HG02759 (cell line): ENCODE measurements around the gene EEF1A1.
"Not testable (repeated sequence)": the region's sequence is repeated elsewhere in the genome, so short reads cannot be mapped to it uniquely, and the experiment has no call there.

Experiments
- ATAC-seq: cut with Tn5 transposase; IDR thresholded peaks from one replicate; pipeline ENCODE4 v1.9.1; 2021; ENCODE audit warnings: mild to moderate bottlenecking, moderate library complexity; ENCODE audit not compliant: unreplicated experiment

The EEF1A1 gene

DNA sequence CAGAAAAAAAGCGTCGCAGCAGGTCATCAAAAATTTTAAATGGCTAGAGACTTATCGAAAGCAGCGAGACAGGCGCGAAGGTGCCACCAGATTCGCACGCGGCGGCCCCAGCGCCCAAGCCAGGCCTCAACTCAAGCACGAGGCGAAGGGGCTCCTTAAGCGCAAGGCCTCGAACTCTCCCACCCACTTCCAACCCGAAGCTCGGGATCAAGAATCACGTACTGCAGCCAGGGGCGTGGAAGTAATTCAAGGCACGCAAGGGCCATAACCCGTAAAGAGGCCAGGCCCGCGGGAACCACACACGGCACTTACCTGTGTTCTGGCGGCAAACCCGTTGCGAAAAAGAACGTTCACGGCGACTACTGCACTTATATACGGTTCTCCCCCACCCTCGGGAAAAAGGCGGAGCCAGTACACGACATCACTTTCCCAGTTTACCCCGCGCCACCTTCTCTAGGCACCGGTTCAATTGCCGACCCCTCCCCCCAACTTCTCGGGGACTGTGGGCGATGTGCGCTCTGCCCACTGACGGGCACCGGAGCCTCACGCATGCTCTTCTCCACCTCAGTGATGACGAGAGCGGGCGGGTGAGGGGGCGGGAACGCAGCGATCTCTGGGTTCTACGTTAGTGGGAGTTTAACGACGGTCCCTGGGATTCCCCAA, at the start of gene EEF1A1:
TSS of gene EEF1A1 (minus strand) at position 345 of the 663 bp plus-strand sequence. CDS start 1,006 bp downstream, outside the sequence.
- peak; percentile 66 for ATAC-seq

DNA sequence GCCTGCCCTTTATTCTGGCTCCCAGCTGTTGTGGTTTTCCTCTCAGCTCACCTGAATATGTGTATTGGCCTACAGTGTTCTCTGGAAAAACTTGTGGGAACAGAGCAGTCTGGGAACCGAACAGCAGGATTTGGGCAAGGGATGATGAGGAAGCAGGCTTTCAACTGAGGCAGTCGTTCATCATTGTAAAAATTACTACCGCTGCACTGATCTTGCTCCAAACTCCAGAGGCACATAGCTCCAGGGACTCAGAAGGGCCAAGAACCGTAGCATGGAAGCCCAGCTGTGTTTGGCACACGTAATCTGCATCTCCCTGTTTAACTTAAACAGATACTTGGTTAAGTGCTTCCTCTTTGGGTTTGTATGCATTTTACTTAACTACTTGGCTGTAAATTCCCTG, 48.3 kb upstream of the EEF1A1 start:
- no peak for ATAC-seq

DNA sequence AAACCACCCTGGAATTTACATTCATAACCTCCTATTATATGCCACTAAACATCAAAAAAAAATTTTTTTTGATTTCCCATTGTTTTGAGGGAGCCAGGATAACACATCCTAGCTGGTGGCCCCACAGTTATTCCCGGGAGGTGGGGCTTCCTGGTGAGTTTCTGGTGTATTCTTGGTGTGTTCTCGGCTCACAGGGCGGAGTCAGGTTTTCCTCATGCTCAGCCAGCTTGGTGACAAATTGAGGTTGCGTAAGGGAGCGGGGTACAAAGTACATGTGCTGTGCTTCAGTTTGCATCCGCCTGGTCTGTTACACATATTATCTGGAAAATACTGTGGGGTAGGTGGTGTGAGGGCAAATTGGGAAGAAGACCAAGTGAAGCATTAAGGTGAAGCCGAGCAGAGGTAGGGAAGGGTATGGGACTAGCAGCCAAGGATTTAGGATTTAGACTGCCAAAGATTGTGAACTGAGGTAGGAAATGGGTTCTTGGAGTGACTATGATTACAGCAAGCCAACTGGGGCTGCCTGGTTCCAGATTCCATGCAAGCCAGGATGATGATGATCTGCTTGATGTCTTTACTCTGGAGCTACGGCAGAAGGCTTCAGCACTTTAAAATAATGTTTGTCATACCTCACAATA, 46.2 kb upstream of the EEF1A1 start:
- ATAC-seq = no peak

DNA sequence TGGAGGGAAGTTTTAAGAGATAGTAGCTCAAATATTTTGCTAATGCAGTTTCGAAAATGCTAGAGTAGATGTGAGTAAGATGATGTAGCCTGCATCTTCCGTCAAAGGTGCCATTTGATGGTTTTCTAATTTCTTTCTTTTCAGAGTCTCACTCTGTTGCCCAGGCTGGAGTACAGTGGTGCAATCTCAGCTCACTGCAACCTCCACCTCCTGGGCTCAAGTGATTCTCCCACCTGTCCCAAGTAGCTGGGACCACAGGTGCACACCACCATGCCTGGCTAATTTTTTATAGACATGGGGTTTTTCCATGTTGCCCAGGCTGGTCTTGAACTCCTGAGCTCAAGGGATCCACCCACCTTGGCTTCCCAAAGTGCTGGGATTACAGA, 45.6 kb upstream of the EEF1A1 start:
- not testable (repeated sequence) for ATAC-seq

DNA sequence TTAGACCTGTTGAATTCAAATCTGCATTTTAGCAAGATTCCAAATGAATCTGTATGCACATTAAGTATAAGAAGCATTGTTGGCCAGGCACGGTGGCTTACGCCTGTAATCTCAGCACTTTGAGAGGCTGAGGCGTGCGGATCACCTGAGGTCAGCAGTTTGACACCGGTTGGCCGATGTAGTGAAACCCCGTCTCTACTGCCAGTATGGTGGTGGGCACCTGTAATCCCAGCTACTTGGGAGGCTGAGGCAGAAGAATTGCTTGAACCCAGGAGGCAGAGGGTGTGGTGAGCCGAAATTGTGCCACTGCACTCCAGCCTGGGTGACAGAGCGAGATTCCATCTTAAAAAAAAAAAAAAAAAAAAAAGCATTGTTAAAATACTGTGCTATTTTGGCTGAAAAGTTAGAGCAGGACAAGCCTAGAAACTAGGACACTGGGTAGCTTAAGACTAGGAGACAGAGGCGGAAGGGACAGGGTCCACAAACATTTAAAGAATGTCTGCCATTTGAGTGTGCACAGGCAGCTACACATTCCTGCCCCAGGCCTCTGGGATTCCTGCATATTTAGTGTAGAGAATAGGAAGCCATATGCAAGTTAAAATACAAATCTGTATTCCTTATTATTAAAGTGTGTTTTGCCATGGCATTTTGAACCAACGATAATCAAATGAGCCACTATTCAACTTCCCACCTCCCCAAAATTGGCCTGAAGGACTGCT, 45.1 kb upstream of the EEF1A1 start:
- no peak for ATAC-seq

DNA sequence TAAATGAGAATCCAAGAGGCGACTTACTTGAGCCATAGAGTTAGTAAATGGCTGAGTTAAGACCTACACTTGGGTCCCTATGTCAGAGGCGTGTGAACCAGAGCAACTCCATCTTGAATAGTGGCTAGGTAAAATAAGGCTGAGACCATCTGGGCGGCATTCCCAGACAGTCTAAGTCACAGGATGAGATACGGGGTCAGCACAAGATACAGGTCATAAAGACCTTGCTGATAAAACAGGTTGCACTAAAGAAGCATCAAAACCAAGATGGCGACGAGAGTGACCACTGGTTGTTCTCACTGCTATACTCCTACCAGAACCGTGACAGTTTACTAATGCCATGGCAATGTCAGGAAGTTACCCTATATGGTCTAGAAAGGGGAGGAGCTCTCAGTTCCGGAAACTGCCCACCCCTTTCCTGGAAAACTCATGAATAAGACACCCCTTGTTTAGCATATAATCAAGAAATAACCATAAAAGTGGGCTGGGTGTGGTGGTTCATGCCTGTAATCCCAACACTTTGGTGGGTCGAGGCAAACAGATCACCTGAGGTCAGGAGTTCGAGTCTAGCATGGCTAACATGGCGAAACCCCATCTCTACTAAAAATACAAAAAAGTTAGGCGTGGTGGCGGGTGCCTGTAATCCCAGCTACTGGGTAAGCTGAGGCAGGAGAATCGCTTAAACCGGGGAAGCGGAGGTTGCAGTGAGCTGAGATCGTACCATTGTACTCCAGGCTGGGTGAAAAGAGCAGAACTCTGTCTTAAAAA, 43.9 kb upstream of the EEF1A1 start:
- ATAC-seq = no peak

DNA sequence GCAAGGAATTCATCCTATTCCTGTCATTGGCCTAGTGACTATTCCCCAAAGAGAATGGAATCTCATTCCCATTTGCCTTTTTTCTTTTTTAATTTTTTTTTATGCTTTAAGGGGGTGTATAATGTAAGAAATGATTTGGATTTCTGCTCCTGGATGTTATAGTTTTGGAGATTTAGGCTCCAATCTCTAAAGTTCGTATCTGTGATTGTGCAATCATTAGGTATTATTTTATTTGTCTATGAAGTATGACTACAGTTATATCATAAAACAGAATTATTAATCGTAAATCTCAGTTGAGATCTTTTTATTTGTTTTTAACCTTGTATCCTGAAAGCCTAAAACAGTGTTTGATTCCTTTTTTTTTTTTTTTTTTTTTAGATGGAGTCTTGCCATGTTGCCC, 41.7 kb upstream of the EEF1A1 start:
- no peak for ATAC-seq

DNA sequence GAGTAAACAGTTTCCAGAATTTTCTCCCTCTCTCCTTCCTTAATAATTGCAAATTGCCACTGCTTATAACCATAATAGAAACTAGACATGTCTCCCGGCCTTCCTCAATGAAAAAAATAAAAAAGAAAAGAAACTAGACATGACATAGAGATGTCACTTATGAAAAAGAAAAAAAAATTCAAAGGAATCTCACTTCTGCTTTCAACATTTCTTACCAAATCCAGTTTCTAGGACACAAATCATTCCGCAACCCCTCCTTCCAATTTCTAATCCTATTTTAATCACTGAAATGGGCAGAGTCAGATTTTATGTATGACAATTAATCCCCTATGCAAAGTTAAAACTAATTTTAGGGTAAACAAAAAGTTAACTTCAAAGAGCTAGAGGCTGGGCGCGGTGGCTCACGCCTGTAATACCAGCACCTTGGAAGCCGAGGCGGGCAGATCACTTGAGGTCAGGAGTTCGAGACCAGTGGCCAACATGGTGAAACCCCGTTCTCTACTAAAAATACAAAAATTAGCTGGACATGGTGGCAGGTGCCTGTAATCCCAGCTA, 40.1 kb upstream of the EEF1A1 start:
- ATAC-seq = peak; percentile 58

DNA sequence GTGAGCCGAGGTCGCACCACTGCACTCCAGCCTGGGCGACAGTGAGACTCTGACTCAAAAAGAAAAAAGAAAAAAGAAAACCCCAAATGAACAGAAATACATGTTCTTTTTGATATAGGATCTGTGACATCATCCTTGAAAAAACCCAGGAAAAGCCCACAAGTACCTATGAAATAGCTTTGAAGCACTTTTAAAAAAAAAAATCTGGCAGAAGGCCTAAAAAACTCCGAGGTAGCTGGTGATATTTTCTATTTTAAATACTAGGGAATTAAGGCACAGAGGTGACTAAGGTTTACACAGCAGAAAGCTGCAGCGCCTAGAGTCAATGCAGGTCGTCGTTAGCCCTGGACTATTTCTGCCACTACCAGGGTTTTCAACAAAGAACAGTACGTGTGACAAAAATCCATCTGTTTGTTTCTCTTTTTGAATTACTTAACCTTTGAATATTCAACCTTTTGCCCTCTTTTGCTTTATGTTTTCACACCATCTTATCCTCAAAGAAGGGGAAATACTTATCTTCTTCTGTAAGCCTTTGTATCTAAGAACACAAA, 39.4 kb upstream of the EEF1A1 start:
- peak; percentile 39 for ATAC-seq

DNA sequence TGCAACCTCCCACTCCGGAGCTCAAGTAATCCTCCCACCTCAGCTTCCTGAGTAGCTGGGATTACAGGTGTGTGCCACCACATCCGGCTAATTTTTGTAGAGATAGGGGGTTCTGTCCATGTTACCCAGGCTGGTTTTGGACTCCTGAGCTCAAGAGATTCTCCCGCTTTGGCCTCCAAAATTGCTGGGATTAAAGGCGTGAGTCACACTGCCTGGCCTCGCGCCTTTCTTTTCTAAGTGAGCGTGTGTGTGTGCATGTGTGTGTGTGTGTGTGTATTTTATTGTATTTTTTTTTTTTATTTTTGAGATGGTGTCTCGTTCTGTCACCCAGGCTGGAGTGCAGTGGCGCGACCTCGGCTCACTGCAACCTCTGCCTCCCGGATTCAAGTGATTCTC, 38.6 kb upstream of the EEF1A1 start:
- ATAC-seq = not testable (repeated sequence)

DNA sequence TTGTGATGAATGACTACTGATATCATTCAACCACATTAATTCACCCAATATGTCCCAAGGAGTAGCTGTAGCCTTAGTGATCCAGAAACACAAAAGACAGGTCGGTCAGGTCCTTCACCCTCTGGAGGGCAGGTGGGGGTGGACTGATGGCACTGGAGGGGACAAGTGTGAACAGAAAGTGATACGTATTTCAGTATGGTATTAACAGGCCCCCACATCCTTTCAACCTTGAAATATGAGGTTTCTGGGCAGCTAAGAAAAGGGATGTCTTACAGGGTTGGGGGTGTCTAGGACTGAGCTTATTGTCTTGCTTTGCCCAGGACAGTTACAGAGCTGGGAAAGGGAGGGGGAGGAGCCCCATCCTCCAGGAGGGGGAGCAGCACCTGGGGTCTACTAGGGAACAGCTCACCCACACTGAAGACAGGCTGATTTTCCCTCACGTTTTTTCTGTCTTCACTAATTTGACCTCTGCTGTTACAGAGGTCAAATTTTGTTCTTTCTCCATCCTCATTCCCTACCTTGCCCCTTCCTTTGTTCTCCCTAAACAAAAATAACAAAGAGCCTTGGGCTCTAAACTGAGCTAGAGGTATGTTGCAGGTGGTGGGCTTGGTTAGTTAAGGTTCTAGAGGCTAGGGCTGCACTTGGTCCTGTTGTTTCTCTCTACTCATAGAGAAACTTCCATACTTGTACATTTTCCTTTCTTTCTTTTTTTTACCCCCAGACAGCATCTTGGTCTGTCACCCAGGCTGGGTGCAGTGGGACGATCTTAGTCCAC, 38.0 kb upstream of the EEF1A1 start:
- ATAC-seq = peak; percentile 47

DNA sequence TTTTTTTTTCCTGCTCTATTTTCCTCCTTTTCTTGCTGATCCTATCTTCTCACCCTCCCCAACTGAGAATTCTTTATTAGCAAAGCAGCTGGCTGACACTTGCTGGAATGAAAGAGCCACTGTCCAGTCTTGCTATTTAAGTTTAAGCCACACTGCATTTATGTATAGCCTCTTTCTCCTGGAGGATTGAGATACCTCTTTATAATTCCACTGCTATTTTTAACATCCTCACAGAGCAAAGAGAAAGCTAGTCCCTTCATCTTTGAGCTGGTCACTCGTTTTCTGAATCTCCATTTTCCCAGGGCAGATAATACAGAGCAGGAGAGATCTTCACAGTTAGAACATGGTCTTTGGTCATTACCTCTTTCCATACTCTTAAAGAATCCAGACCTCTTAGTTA, 36.0 kb upstream of the EEF1A1 start:
- no peak for ATAC-seq

DNA sequence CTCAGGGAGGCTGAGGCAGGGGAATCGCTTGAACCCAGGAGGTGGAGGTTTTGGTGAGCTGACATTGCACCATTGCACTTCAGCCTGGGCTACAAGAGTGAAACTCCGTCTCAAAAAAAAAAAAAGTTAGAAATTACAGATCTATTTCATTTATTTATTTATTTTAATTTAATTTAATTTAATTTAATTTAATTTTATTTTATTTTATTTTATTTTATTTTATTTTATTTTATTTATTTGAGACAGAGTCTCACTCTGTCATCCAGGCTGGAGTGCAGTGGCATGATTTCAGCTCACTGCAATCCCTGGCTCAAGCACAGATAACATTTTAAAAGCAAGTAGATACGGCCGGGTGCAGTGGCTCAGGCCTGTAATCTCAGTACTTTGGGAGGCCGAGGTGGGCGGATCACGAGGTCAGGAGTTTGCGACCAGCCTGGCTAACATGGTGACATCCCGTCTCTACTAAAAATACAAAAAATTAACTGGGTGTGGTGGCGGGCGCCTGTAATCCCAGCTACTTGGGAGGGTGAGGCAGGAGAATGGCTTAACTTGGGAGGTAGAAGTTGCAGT, 34.6 kb upstream of the EEF1A1 start:
- not testable (repeated sequence) for ATAC-seq

DNA sequence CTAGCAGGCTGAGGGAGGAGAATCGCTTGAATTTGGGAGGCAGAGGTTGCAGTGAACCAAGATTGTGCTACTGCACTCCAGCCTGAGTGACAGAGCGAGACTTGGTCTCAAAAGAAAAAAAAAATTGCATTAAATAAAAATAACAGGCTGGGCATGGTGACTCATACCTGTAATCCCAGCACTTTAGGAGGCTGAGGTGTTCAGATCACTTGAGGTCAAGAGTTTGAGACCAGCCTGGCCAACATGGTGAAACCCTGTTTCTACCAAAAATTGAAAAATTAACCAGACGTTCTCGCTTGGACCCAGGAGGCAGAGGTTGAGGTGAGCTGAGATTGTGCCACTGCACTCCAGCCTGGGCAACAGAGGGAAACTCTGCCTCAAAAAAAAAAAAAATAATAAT, 30.3 kb upstream of the EEF1A1 start:
- ATAC-seq = not testable (repeated sequence)

DNA sequence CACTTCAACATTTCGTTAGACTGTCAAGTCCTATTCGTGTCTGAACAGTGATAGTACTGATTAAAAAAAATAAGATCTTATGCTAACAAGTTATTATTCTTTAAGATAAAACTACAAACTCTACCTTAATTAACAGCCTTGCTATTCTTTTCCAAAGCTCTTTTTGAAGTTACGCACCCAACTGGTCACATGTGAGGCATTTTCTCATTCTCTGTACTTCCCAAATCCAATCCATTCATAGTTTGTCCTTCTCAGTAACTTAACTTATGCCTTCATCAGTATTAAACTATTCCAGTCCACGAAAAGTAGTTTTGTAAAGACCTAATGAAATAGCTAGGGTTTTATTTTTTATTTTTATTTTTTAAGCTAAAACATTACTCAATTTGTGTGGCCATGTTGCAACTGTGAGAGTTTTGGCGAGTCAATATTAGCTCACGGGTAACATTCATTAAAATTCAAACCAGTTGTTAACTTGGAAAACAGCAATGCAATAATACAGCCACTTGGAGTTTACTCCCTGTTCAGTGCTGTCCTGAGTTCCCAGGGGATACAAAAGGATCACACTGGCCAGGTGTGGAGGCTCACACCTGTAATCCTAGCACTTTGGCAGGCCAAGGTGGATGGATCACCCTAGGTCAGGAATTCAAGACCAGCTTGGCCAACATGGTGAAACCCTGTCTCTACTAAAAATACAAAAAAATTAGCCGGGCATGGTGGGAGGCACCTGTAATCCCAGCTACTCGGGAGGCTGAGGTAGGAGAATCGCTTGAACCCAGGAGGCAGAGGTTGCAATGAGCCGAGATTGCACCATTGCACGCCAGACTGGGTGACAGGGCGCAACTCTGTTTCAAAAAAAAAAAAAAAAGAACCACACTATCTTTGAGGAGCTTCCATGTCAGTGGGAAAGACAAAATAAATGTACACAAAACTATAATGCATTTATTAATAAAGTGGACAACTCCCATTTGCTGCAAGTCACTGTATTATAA, 27.9 kb upstream of the EEF1A1 start:
- ATAC-seq = no peak

DNA sequence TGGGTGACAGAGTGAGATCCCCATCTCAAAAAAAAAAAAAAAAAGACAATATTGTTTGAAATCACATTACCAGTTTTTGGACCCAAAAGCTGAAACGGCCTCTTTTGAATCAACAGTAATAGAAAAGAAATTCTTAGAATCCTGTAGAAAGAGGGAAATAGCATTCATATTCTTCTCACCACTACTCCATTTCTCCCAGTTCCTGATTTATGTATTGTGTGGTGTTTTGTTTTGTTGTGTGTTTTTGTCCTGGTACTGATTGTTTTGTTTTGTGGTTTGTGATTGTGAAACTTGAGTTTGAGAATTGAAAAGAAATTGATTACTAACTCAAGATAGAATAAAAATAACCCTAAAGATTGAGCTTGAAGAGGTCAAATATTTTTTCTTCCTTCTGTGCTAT, 26.2 kb upstream of the EEF1A1 start:
- no peak for ATAC-seq

DNA sequence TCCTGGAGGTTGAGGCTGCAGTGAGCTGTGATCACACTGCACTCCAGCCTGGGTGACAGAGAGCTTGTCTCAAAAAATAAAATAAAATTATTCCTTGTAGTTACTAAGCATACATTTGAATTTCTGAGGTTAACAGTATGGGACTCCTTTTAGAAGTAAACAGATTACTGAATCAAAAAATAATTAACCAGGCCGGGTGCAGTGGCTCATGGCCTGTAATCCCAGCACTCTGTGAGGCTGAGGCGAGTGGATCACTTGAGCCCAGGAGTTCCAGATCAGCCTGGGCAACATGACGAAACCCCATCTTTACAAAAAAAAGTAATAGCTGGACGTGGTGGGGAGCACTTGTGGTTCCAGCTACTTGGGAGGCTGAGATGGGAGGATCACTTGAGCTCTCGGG, 22.1 kb upstream of the EEF1A1 start:
- ATAC-seq = no peak

DNA sequence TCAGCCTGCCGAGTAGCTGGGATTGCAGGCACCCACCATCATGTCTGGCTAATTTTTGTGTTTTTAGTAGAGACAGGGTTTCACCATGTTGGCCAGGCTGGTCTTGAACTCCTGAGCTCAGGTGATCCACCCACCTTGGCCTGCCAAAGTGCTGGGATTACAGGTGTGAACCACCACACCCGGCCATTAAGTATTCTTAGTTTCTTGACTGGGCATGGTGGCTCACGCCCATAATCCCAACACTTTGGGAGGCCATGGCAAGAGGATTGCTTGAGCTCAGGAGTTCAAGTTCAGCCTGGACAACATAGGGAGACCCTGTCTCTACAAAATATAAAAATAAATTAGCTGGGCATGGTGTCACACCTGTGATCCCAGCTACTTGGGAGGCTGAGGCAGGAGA, 21.6 kb upstream of the EEF1A1 start:
- not testable (repeated sequence) for ATAC-seq
